Measurements from ENCODE around the gene CHMP2A. TPM values are rescaled to one million over a fixed set of nuclear protein-coding genes. Genes with fewer than 3 reads are reported as not detected.

The CHMP2A gene
- total and polyA plus RNA-seq, 2 of the 13 experiments (the other 11 are each of a cell fraction or from before 2014, with no cell fraction given), result 49.7 to 55.0 TPM

GRCh38 chr19:58513694-58514563 lies 41.0 kb downstream of the CHMP2A start (continued):
- TF ChIP-seq ARHGAP35 (CRISPR knock-in tag; IDR thresholded peaks at IDR 0.05; ENCODE audit: borderline replicate concordance), result no peak; the same call in 1 of the 2 replicates
- peak; percentile 90 for TF ChIP-seq CBX1 (IDR thresholded peaks at IDR 0.05; ENCODE audit: low read depth)
- TF ChIP-seq RFXAP (CRISPR knock-in tag; IDR thresholded peaks at IDR 0.05; ENCODE audit: borderline replicate concordance), result peak; percentile 73; the same call in 1 of the 2 replicates
- peak; percentile 23; the same call in 1 of the 2 replicates for TF ChIP-seq ISX (CRISPR knock-in tag; conservative IDR thresholded peaks at IDR 0.05)
- TF ChIP-seq ZNF232 (CRISPR knock-in tag; IDR thresholded peaks at IDR 0.05; ENCODE audit: borderline replicate concordance), result no peak
- peak; percentile 89 for TF ChIP-seq ZFY (CRISPR knock-in tag; IDR thresholded peaks at IDR 0.05)
- TF ChIP-seq NCOA5 (CRISPR knock-in tag; IDR thresholded peaks at IDR 0.05), result no peak
- TF ChIP-seq ZBTB4 (CRISPR knock-in tag; IDR thresholded peaks at IDR 0.05; ENCODE audit: borderline replicate concordance), result no peak
- 0 out of 2 replicates have a peak, but pooled peaks have one; percentile 12 for TF ChIP-seq IRF9 (CRISPR knock-in tag; IDR thresholded peaks at IDR 0.05; ENCODE audit: borderline replicate concordance)
- peak; percentile 98 for TF ChIP-seq AGO1 (IDR thresholded peaks at IDR 0.05; ENCODE audit: low read depth, low read length, poor library complexity, severe bottlenecking)
- TF ChIP-seq MNT (IDR thresholded peaks at IDR 0.05), result peak; percentile 65
- TF ChIP-seq HMG20A (CRISPR knock-in tag; IDR thresholded peaks at IDR 0.05; ENCODE audit: borderline replicate concordance), result no peak
- TF ChIP-seq ZNF607 (CRISPR knock-in tag; IDR thresholded peaks at IDR 0.05; ENCODE audit: borderline replicate concordance), result peak; percentile 91
- peak; percentile 79; the same call in 1 of the 2 replicates for TF ChIP-seq ZNF614 (CRISPR knock-in tag; IDR thresholded peaks at IDR 0.05; ENCODE audit: borderline replicate concordance)
- TF ChIP-seq IRF1 (CRISPR knock-in tag; IDR thresholded peaks at IDR 0.05; ENCODE audit: low read depth), result no peak
- TF ChIP-seq PHF21A (CRISPR knock-in tag; IDR thresholded peaks at IDR 0.05), result no peak
- TF ChIP-seq ELF3 (CRISPR knock-in tag; IDR thresholded peaks at IDR 0.05), result peak; percentile 62; the same call in 1 of the 2 replicates
- TF ChIP-seq POLR2AphosphoS5 (IDR thresholded peaks at IDR 0.05; ENCODE audit: low read depth, low read length), result peak; percentile 92
- TF ChIP-seq MTA3 (CRISPR knock-in tag; IDR thresholded peaks at IDR 0.05), result no peak
- TF ChIP-seq SP1 (IDR thresholded peaks at IDR 0.05), result no peak
- peak; percentile 76 for TF ChIP-seq SP1 (CRISPR knock-in tag; IDR thresholded peaks at IDR 0.05)
- TF ChIP-seq ZNF660 (CRISPR knock-in tag; IDR thresholded peaks at IDR 0.05; ENCODE audit: borderline replicate concordance, low read depth), result no peak
- no peak for TF ChIP-seq MTF2 (CRISPR knock-in tag; IDR thresholded peaks at IDR 0.05; ENCODE audit: borderline replicate concordance)
- TF ChIP-seq ZNF3 (CRISPR knock-in tag; IDR thresholded peaks at IDR 0.05), result no peak
